Dermis microvascular lymphatic vessel endothelial cell (primary cell): Measurements from ENCODE around the gene SETD2. TPM values are rescaled to one million over a fixed set of nuclear protein-coding genes. Genes with fewer than 3 reads are reported as not detected.

Experiments
- total RNA-seq: library from RNA; depleted of rRNA; stranded (reverse); fragments of >200 nt; gene quantifications from 2 replicates; pipeline ENCODE4 v1.2.1, GENCODE V29; 2014

SETD2 gene
- total RNA-seq, 1 donor from 2014 or later = 18.9 TPM

Other genes starting within 250 kb of the SETD2 start
- gene CCDC12, start 187.4 kb downstream of the SETD2 start, total RNA-seq = 20.1 and 25.2 TPM in 2 replicates
- gene NBEAL2, start 184.4 kb downstream of the SETD2 start, total RNA-seq = 13.5 and 22.3 TPM in 2 replicates
- gene KIF9, start 118.7 kb upstream of the SETD2 start, total RNA-seq = 6.3 and 6.8 TPM in 2 replicates
- gene KLHL18, start 118.8 kb upstream of the SETD2 start, total RNA-seq = 20.3 and 23.1 TPM in 2 replicates
- 9.5 and 21.9 TPM in 2 replicates for gene PTPN23, start 216.9 kb upstream of the SETD2 start, total RNA-seq